GM06990 (cell line): ENCODE measurements around the gene RUNX3.

Experiments
- DNase-seq: peaks from one replicate; pipeline ENCODE4 v3.0.0-alpha.2; 2011; ENCODE audit not compliant: insufficient read length; ENCODE audit errors: extremely low read depth
- H3K27me3 ChIP-seq: replicated peaks from 2 replicates; pipeline ENCODE4 v1.6.0; 2011; ENCODE audit warnings: low read length; ENCODE audit not compliant: control insufficient read depth, insufficient read depth
- H3K36me3 ChIP-seq: 2 replicates; pipeline ENCODE4 v1.5.1; 2011; ENCODE audit warnings: low read length; ENCODE audit not compliant: control insufficient read depth, insufficient read depth
- H3K4me3 ChIP-seq: replicated peaks from 2 replicates; pipeline ENCODE4 v1.5.1; 2011; ENCODE audit warnings: low read depth, mild to moderate bottlenecking, control low read depth, low read length
- TF ChIP-seq, protein P1 (sequence below): IDR thresholded peaks from 2 replicates; pipeline ENCODE4 v1.5.1; 2011; ENCODE audit warnings: low read length, control low read depth, mild to moderate bottlenecking, inconsistent platforms; ENCODE audit not compliant: insufficient read depth, poor library complexity, severe bottlenecking

RUNX3 gene

DNA sequence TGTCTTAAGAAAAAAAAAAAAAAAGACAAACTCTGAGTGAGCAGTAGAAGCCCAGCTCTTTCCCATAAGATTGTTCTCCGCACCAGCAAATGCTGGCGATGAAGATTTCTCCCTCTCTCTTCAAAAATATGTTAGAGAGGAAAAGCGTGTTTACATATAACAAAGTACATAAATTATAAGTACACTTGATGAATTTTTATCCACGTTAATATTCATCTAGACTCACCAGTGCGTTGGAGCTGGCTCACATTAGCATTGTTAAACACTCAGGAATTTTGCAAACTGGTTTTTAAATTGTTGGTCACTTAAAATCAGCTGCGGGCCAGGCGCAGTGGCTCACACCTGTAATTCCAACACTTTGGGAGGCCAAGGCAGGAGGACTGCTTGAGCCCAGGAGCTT lies 56.0 kb downstream of the RUNX3 start:
- no peak for DNase-seq
- TF ChIP-seq, protein P1, sequence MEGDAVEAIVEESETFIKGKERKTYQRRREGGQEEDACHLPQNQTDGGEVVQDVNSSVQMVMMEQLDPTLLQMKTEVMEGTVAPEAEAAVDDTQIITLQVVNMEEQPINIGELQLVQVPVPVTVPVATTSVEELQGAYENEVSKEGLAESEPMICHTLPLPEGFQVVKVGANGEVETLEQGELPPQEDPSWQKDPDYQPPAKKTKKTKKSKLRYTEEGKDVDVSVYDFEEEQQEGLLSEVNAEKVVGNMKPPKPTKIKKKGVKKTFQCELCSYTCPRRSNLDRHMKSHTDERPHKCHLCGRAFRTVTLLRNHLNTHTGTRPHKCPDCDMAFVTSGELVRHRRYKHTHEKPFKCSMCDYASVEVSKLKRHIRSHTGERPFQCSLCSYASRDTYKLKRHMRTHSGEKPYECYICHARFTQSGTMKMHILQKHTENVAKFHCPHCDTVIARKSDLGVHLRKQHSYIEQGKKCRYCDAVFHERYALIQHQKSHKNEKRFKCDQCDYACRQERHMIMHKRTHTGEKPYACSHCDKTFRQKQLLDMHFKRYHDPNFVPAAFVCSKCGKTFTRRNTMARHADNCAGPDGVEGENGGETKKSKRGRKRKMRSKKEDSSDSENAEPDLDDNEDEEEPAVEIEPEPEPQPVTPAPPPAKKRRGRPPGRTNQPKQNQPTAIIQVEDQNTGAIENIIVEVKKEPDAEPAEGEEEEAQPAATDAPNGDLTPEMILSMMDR = no peak
- no peak overlapping the region for H3K4me3 ChIP-seq
- H3K36me3 ChIP-seq = no peaks in the 10 kb centered on the region
- H3K27me3 ChIP-seq = no peaks in the 10 kb centered on the region; the same call in 1 of the 2 replicates

DNA sequence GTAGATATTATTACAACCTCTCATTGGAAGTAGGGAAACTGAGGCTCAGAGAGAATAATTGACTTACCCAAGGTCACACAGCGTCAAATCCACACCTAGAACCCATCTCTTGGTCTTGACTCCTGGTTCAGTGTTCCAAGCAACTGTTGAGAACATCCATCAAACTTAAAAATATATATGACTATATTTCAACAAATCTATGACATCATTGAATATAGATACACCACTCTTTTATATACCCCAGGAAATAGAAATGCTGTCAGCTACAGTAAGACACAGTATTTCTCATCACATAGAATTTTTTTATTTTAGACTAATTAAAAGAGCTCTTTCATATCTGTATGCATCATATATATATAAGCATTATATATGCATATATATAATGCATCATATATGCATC lies 56.9 kb downstream of the RUNX3 start:
- no peaks in the 10 kb centered on the region for H3K27me3 ChIP-seq
- no peaks in the 10 kb centered on the region for H3K36me3 ChIP-seq
- TF ChIP-seq, protein P1 = no peak
- H3K4me3 ChIP-seq = no peak overlapping the region
- no peak for DNase-seq

GRCh38 chr1:24872061-24872850 lies 57.8 kb downstream of the RUNX3 start:
- DNase-seq = no peak
- Histone ChIP-seq H3K36me3 (no peaks in the 10 kb centered on the region), H3K27me3 (no peaks in the 10 kb centered on the region), H3K4me3 (no peak overlapping the region)
- TF ChIP-seq, protein P1 = no peak

- DNase-seq = no peak
- TF ChIP-seq, protein P1 = no peak
- Histone ChIP-seq H3K27me3 (no peaks in the 10 kb centered on the region), H3K36me3 (no peaks in the 10 kb centered on the region), H3K4me3 (no peak overlapping the region)
Measured at GRCh38 chr1:24871306-24871901, 58.7 kb downstream of the RUNX3 start.

DNA sequence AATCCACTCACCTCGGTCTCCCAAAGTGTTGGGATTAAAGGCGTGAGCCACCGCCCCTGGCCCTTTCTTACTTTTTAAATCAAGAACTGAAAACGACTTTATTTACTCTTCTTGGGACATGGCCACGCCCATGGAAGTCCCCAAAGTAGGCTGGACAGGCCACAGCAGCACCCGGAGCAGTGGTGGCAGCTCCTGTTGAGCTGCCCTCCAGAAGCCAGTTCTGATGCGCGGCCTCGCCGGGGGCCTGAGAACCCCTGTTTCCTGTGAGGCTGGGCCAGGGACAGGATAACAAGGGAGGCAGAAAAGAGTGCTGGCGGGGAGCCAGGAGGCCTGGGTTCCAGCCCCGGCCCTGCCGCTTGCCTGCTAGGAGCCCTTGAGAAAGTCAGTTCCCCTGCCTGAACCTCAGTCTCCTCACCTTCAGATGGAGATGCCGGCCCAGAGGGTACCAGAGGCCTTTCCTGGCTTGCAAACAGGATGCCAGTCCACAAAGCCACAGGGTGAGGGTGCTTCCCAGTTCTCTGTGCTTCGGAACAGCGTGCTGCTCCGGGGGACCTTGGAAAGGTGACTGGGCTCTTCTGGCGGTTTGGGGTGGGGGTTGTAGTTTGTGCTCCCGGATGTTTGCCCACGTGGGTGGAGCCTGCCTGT lies 59.4 kb downstream of the RUNX3 start:
- TF ChIP-seq, protein P1 = no peak
- Histone ChIP-seq H3K4me3 (no peak overlapping the region), H3K27me3 (no peaks in the 10 kb centered on the region), H3K36me3 (no peaks in the 10 kb centered on the region)
- DNase-seq = no peak
